ENCODE results near the gene KRT81.
"Not testable (repeated sequence)": the region's sequence is repeated elsewhere in the genome, so short reads cannot be mapped to it uniquely, and the experiment has no call there.

Gene KRT81

DNA sequence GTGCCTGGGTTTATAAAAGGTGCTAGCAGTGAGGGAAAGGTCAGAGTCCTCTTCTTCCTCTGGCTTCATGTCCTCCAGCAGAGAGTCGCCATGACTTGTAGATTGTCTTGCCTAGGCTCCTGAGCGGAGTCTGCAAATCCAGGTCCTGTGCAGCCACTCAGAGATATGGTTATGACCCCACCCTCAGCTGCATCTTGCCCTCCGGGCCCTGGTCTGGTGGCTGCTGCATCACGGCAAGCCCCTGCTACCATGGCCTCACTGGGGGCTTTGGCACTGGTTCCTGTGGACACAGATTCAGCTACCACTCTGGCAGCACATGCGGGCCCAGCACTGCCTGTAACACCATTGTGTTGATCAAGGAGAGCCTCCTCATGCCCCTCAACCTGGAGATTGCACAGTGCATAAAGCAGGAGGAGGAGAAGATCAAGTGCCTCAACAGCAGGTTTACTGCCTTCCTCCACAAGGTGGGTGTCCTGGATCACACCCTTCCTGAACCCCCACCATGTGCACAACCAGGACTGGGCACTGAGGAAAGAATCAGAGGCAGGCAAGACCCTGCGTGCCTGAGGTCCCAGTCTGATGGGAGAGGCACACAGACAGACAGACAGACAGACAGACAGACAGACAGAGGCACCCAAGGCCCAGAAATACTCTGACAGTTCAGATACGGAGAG, 27.4 kb downstream of the KRT81 start:
- in situ Hi-C loops (cut with MboI; ENCODE audit: low pct_unique_long_range_greater_than_20kb, low sequenced_read_pairs, unreplicated experiment), result no loop called here
- no peak for DNase-seq (ENCODE audit: low spot score)
- TF ChIP-seq, protein P1, sequence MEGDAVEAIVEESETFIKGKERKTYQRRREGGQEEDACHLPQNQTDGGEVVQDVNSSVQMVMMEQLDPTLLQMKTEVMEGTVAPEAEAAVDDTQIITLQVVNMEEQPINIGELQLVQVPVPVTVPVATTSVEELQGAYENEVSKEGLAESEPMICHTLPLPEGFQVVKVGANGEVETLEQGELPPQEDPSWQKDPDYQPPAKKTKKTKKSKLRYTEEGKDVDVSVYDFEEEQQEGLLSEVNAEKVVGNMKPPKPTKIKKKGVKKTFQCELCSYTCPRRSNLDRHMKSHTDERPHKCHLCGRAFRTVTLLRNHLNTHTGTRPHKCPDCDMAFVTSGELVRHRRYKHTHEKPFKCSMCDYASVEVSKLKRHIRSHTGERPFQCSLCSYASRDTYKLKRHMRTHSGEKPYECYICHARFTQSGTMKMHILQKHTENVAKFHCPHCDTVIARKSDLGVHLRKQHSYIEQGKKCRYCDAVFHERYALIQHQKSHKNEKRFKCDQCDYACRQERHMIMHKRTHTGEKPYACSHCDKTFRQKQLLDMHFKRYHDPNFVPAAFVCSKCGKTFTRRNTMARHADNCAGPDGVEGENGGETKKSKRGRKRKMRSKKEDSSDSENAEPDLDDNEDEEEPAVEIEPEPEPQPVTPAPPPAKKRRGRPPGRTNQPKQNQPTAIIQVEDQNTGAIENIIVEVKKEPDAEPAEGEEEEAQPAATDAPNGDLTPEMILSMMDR (IDR thresholded peaks at IDR 0.05; ENCODE audit: extremely low read depth, insufficient read depth, missing control alignments), result no peak

DNA sequence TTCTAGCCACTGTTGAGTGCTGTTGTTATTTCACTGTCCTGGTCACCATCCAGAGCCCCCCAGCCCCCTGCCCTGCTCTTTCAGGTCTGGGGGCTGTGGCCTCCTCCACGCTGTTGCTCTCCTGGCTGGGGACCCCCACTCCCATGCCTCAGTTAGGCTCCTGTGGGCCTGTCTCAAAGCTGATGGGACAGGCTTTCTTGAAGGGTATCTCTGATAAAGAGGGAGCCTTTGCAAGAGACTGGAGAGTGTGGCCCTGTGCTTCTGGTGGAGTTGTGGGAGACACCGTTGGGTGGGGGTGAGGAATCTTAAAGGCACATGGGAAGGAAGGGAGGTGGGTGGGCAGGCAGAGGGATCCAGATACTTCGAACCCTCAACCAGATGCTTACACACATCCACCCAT, 29.0 kb downstream of the KRT81 start:
- in situ Hi-C loops (cut with MboI; ENCODE audit: low pct_unique_long_range_greater_than_20kb, low sequenced_read_pairs, unreplicated experiment), result no loop called here
- DNase-seq (ENCODE audit: low spot score), result peak; percentile 6
- TF ChIP-seq, protein P1 (IDR thresholded peaks at IDR 0.05; ENCODE audit: extremely low read depth, insufficient read depth, missing control alignments), result no peak

DNA sequence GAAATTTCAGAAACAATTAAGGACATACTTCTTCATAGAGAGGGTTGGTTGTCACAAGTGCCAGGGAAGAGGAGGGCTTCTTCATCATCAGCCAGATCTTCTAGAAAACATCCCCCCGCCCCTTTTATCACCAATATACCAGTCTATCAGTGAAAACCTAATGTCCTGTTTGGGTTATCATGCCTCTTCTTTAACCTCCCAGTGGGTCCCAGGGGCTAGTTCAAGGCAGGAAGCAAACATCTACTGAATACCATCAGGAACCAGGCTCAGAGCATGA, 30.2 kb downstream of the KRT81 start:
- in situ Hi-C loops (cut with MboI; ENCODE audit: low pct_unique_long_range_greater_than_20kb, low sequenced_read_pairs, unreplicated experiment), result no loop called here
- peak; percentile 7 for DNase-seq (ENCODE audit: low spot score)
- TF ChIP-seq, protein P1 (IDR thresholded peaks at IDR 0.05; ENCODE audit: extremely low read depth, insufficient read depth, missing control alignments), result no peak

DNA sequence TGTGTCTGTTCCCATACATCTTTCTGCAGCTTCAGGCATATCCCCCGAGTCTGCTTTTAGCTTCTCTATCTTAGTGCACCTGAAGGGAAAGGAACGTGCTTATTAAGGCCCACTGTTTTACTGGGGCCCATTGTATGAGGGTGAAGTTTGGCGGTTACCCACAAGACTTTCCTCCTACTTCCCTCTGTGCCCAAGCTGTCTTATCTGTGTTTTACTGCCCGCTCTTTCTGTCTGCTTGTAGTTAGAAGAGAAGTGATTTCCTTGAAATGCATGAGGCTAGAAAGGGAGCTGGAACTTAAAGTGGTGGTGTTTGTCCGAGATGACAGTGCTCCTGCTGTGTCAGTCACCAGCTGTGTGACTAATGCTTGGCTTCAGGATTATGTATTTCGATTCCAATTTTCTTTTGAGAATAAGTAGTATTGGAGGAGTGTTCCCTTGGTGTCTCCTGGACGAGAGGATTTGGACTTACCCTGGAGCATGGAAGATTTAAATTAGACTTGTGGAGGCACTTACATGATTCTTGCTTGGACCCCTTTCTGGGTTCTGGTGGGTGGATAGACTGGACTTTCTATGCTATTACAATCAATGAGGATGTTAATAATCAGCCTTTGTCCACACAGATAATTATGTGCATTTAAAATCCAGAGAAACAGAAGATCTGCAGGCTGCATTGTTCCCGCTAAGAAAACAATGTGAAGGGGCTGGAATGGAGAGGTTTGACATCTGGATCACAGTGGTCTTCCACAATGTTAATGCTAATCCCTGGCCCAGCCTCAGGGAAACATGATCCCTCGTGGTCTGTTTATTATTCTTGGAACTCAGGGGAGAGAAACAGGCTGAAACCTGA, 30.8 kb downstream of the KRT81 start:
- in situ Hi-C loops (cut with MboI; ENCODE audit: low pct_unique_long_range_greater_than_20kb, low sequenced_read_pairs, unreplicated experiment), result no loop called here
- TF ChIP-seq, protein P1 (IDR thresholded peaks at IDR 0.05; ENCODE audit: extremely low read depth, insufficient read depth, missing control alignments), result no peak
- no peak for DNase-seq (ENCODE audit: low spot score)

DNA sequence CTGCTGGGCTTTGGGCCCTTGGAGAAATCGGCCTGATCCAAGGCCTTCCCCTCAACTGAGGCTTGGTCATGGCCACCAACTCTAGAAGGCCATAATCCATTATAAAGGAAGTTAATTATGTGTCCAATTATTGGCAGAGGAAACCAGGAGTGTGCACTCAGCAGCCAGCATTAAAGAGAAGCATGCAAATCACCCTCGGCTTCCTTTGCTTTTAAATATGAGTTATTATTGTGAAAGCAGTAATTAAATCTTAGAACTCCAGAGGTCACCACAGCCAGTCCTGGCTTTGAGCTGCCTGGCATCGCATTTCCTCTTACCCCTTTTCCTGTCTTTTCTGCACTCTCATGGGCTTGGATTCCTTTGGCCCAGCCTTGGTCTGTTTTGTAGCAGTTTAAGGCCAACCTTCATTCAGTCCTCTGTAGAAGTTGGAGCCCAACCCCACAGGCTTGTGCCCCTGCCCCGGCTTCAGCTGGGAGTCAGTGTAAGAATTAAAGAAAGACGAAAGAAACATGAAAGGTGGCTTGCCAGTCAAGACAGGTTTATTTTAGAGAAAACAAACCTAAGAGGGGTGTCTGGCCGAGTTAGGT, 31.6 kb downstream of the KRT81 start:
- in situ Hi-C loops (cut with MboI; ENCODE audit: low pct_unique_long_range_greater_than_20kb, low sequenced_read_pairs, unreplicated experiment), result no loop called here
- DNase-seq (ENCODE audit: low spot score), result peak; percentile 17
- TF ChIP-seq, protein P1 (IDR thresholded peaks at IDR 0.05; ENCODE audit: extremely low read depth, insufficient read depth, missing control alignments), result no peak

DNA sequence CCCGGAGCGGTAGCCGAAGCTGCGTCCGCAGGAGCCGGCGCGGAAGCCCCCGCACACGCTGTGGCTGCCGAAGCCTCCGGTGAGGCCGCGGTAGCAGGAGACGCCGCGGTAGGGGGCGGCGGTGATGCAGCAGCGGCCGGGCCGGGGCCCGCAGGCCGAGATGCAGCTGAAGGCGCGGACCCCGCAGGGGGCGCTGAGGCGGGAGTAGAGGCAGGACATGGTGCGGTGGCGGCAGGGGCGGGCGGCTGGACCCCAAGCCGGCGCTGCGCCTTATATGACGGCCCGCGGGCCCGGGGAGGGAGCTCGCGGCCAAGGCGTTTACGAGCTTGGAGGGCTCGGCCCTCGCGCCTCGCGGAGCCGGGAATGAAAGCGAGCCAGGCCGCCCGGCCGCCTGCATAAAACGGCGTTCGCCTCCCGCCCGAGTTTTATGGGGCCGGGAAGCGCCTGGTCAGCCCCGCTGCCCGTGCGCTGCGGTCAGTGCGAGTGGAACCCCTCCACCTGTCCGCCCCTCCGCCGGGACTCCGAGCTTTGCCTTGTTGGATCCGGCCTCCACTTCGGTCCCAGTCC, 32.9 kb downstream of the KRT81 start:
- TF ChIP-seq, protein P1 (IDR thresholded peaks at IDR 0.05; ENCODE audit: extremely low read depth, insufficient read depth, missing control alignments), result no peak
- DNase-seq (ENCODE audit: low spot score), result peak; percentile 36
- in situ Hi-C loops (cut with MboI; ENCODE audit: low pct_unique_long_range_greater_than_20kb, low sequenced_read_pairs, unreplicated experiment), result no loop called here

DNA sequence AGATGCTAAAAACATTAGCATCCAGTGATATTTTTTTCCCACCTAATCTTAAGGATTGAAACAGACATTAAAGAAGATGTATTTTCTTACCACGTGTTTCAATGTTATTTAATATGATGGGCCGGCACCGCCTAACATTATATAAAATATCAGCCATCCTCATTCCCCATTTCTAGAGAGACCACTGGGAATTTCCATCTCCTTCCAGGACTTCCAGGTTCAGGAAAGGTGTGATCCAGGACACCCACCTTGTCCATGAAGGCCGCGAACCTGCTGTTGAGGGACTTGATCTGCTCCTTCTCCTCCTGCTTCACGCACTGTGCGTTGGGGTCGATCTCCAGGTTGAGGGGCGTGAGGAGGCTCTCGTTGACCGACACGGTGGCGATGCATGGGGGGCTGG, 33.4 kb downstream of the KRT81 start:
- in situ Hi-C loops (cut with MboI; ENCODE audit: low pct_unique_long_range_greater_than_20kb, low sequenced_read_pairs, unreplicated experiment), result not testable (repeated sequence)
- peak; percentile 18 for DNase-seq (ENCODE audit: low spot score)
